Measurements from ENCODE around the gene TXN.

The TXN gene

DNA sequence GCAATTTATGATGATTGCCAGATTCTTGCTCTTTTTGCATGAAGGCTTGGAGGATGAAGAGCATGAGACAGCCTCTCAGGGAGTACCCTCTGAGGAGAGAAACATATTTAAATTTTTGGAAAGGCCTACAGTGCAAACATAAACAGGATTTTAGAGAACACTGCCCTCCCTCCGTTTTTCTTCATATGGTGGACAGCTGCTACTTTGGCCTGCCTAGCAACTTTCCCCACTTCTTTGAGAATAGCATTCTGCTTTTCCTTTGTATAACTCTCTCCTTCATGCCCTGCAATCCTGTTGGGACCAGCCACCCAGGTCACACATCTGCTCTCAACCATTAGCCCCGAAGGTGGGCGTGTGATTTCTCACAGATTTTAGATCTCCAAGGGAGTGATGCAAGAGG lies 20.5 kb upstream of the TXN start:
- DNase-seq (ENCODE audit: low read depth): no peak
- H3K4me3 ChIP-seq (ENCODE audit: low read length): no peak overlapping the region
- TF ChIP-seq, protein P1, sequence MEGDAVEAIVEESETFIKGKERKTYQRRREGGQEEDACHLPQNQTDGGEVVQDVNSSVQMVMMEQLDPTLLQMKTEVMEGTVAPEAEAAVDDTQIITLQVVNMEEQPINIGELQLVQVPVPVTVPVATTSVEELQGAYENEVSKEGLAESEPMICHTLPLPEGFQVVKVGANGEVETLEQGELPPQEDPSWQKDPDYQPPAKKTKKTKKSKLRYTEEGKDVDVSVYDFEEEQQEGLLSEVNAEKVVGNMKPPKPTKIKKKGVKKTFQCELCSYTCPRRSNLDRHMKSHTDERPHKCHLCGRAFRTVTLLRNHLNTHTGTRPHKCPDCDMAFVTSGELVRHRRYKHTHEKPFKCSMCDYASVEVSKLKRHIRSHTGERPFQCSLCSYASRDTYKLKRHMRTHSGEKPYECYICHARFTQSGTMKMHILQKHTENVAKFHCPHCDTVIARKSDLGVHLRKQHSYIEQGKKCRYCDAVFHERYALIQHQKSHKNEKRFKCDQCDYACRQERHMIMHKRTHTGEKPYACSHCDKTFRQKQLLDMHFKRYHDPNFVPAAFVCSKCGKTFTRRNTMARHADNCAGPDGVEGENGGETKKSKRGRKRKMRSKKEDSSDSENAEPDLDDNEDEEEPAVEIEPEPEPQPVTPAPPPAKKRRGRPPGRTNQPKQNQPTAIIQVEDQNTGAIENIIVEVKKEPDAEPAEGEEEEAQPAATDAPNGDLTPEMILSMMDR (conservative IDR thresholded peaks at IDR 0.05; ENCODE audit: low read depth, low read length): no peak

DNA sequence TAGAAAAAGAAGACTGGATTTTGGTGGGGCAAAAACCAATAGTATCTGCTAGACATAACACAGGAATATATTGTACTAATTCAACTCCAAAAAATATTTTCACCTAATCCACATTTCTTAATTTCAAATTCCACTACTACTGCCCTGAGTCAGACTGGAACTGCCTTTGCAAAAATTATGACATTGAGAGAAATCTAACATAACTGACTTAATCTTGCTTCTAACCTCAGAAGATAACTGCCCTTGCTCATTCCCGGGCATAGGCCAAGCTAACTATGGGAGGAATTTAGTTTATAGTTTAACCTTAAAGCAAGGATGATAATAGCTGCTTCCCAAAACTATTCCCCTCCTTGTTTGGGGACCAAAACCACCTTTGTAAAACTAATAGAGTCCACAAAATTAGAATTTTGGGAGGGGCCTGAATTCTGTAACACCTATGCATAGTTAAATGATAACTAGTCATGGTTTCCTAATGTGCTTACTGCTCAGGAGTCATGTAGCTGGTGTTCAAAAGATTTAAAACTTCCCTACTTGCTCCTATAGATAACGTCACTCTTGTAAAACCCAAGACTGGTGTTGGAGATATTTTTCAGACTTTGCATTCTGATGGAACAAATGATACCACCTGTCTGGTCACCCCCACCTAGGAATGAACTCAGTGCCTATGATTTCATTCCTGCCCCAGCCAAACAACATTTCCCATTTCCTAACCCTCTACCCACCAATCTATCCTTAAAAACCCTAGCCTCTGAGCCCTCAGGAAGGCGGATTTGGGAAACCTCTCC lies 14.1 kb upstream of the TXN start:
- DNase-seq (ENCODE audit: low read depth): no peak
- TF ChIP-seq, protein P1 (conservative IDR thresholded peaks at IDR 0.05; ENCODE audit: low read depth, low read length): no peak
- H3K4me3 ChIP-seq (ENCODE audit: low read length): no peak overlapping the region

DNA sequence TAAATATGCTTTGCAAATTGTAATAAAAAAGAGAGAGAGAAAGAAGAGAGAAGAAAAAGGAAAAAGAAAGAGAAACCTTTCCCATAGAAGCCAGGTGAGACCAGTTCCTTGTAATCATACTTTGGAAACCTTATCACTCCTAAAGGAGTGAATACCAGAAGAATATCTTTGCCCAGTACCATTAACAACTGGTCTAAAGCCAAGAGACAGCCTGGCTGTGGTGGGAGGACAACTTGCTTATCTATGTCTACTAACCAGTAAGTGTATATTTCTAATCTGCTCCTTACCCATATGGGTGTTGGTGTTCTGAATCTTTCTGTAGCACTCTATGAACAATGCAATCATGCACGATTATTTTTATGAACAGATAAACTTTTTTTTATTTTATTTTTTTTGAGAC lies 10.5 kb upstream of the TXN start:
- no peak for DNase-seq (ENCODE audit: low read depth)
- TF ChIP-seq, protein P1 (conservative IDR thresholded peaks at IDR 0.05; ENCODE audit: low read depth, low read length): no peak
- no peak overlapping the region for H3K4me3 ChIP-seq (ENCODE audit: low read length)

DNA sequence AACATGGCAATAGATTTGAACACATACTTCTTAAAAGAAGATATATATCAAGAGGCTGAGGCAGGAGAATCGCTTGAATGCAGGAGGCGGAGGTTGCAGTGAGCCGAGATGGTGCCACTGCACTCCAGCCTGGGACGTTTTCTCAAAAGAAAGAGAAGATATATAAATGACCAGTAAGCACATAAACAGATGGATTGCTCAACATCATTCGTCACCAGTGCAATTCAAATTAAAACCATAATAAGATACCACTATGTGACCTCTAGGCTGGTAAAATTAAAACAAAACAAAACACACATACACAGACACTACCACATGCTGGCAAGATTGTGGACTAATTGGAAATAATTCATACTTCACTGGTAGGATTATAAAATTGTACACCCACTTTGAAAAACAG lies 5.3 kb upstream of the TXN start:
- H3K4me3 ChIP-seq (ENCODE audit: low read length): no peak overlapping the region
- no peak for DNase-seq (ENCODE audit: low read depth)
- TF ChIP-seq, protein P1 (conservative IDR thresholded peaks at IDR 0.05; ENCODE audit: low read depth, low read length): no peak

DNA sequence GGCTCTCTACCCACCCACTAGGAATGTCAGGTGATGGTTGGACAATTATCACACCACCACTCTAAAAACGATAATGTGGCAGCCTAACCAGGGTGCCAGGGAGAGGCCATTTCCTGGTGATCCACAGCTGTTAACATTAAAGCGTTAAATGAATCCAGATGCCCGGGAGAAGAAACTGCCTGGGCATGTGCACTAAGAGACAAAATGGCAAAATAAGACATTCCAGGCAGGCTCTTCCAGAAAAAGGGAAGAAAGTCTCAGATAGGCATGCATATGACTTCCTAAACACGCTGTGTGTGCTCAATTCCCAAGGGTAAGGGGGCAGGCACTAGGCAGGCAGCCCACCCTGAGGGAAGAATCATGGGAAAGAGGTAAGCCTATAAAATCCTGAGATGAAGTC lies 4.6 kb upstream of the TXN start:
- DNase-seq (ENCODE audit: low read depth): no peak
- TF ChIP-seq, protein P1 (conservative IDR thresholded peaks at IDR 0.05; ENCODE audit: low read depth, low read length): no peak
- H3K4me3 ChIP-seq (ENCODE audit: low read length): no peak overlapping the region

DNA sequence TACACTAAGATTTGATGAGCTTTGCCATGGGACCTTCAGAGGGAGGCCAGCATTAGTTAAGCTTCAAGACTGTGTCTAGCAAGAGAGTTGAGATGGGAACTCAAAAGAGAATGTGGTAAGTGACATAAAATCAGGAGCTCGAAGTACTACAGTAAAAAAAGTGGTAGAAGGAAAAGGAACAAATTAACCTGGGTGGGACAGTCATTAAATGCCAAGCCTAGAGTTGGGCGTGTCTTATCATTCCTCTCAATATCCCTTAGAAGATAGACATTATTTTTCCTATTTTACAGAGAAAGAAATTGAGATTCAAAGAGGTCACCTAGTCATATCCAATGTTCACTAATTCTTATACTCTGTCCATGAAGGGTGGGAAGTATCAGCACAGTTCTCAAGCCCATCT lies 3.3 kb upstream of the TXN start:
- no peak for DNase-seq (ENCODE audit: low read depth)
- no peak overlapping the region for H3K4me3 ChIP-seq (ENCODE audit: low read length)
- TF ChIP-seq, protein P1 (conservative IDR thresholded peaks at IDR 0.05; ENCODE audit: low read depth, low read length): no peak

DNA sequence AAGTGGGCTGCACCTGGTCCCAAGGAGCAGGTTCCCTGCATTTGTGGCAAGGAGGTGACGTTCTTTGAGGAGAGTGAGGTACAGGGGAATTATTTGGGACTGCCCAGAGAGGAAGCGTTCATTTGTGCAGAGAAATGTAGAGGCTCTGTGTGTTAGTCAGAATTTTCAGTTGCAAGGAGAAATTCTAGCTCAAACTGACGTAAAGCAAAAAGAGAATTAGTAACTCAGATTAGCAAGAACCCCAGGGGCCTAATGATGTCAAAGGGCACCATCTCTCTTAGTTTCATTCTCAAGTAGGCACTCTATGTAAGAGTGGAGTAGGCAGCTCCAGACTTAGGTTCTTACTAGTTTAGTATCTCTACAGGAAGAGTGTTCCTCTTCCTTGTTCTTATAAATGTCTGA lies 2.4 kb upstream of the TXN start:
- TF ChIP-seq, protein P1 (conservative IDR thresholded peaks at IDR 0.05; ENCODE audit: low read depth, low read length): no peak
- no peak overlapping the region for H3K4me3 ChIP-seq (ENCODE audit: low read length)
- DNase-seq (ENCODE audit: low read depth): no peak
